HCT116 (cell line): ENCODE results near the gene RPL34.

ENCODE experiments used
- CTCF ChIP-seq, 3 experiments: fragments of 200-600 bp in 1 of 3; sonication (generic) in 1 of 3; IDR thresholded peaks in 2 of 3; conservative IDR thresholded peaks in 1 of 3; 2 replicates each; pipeline ENCODE4 v1.5.1; 2012 to 2017; ENCODE audit warnings: low read depth in 2 of 3, low read length in 2 of 3, antibody characterized with exemption in 1 of 3, borderline replicate concordance in 1 of 3, control low read depth in 1 of 3, mild to moderate bottlenecking in 1 of 3, mixed read lengths in 1 of 3, mixed run types in 1 of 3, moderate library complexity in 1 of 3; ENCODE audit not compliant: insufficient read depth in 1 of 3
- EZH2 ChIP-seq: fragments of 200-600 bp; sonication (generic); IDR thresholded peaks from 2 replicates; pipeline ENCODE4 v1.6.1; 2017; ENCODE audit warnings: antibody characterized with exemption, mixed run types
- EZH2phosphoT487 ChIP-seq: fragments of 200-600 bp; IDR thresholded peaks from 2 replicates; pipeline ENCODE4 v1.6.1; 2018; ENCODE audit warnings: antibody characterized with exemption, borderline replicate concordance
- POLR2A ChIP-seq: IDR thresholded peaks from 2 replicates; pipeline ENCODE4 v1.7.0; 2011; ENCODE audit warnings: borderline replicate concordance; ENCODE audit not compliant: insufficient read depth, insufficient read length; ENCODE audit errors: extremely low read depth
- POLR2AphosphoS5 ChIP-seq: IDR thresholded peaks from 2 replicates; pipeline ENCODE4 v1.6.1; 2011; ENCODE audit warnings: mild to moderate bottlenecking, low read depth, low read length, moderate library complexity
- RAD21 ChIP-seq: IDR thresholded peaks from 2 replicates; pipeline ENCODE4 v1.6.1; 2012; ENCODE audit warnings: low read depth, mild to moderate bottlenecking
- REST ChIP-seq: IDR thresholded peaks from 2 replicates; pipeline ENCODE4 v1.6.1; 2012; ENCODE audit warnings: low read depth
- SP1 ChIP-seq: IDR thresholded peaks from 2 replicates; pipeline ENCODE4 v1.6.1; 2012; ENCODE audit warnings: low read depth
- YY1 ChIP-seq: IDR thresholded peaks from 2 replicates; pipeline ENCODE4 v1.6.1; 2011; ENCODE audit warnings: low read length, low read depth, moderate library complexity, mild to moderate bottlenecking; ENCODE audit not compliant: insufficient replicate concordance; ENCODE audit errors: extremely low read depth
- ZFX ChIP-seq: fragments of 450-650 bp; IDR thresholded peaks from 2 replicates; pipeline ENCODE4 v1.6.1; 2017

- TF ChIP-seq POLR2A (no peak), CTCF (IDR thresholded peaks at IDR 0.05 in 2 of 3, conservative IDR thresholded peaks at IDR 0.05 in 1 of 3; ENCODE audit: borderline replicate concordance in 1 of 3, insufficient read depth in 1 of 3, low read depth in 2 of 3, low read length in 2 of 3) (no peak), REST (no peak), POLR2AphosphoS5 (no peak), EZH2 (no peak), ZFX (no peak), SP1 (no peak), EZH2phosphoT487 (no peak), YY1 (no peak), RAD21 (no peak)
These were observed 840 bp upstream of the RPL34 start for GRCh38 chr4:108619372-108620100.
